IMR-90 (cell line): ENCODE measurements around the gene TMTC1. TPM values are rescaled to one million over a fixed set of nuclear protein-coding genes. Genes with fewer than 3 reads are reported as not detected.
A peak's percentile ranks its signal among the peaks of the same experiment; 100 is the strongest.

Source experiments
- ATAC-seq: fragments of 200-7000 bp; cut with Tn5 transposase; 2 replicates; pipeline ENCODE4 v1.9.1; 2020; ENCODE audit warnings: low read depth, mild to moderate bottlenecking, moderate library complexity
- BruUV-seq: library from RNA; stranded (reverse); fragments of 400-500 nt; replicated peaks from 2 replicates; lab custom pipeline; 2021; lab: Mats Ljungman, UMichigan
- CTCF ChIA-PET: fragments of 300-600 bp; formaldehyde crosslinking; extraction: SDS; loops from one replicate; lab custom pipeline; 2021; ENCODE audit warnings: antibody characterized with exemption; lab: Yijun Ruan, JAX
- POLR2A ChIA-PET: fragments of 300-600 bp; sonication (Branson Sonifier 250); formaldehyde crosslinking; loops from one replicate; lab custom pipeline; 2022; ENCODE audit warnings: antibody characterized with exemption; ENCODE audit not compliant: unreplicated experiment; lab: Charles Lee
- DNase-seq: peaks from one replicate; pipeline ENCODE4 v3.0.0; 2013
- H2AFZ ChIP-seq: replicated peaks from 2 replicates; pipeline ENCODE3; 2013; ENCODE audit warnings: low read length, mild to moderate bottlenecking; ENCODE audit not compliant: poor library complexity
- H2AK5ac ChIP-seq: 2 replicates; pipeline ENCODE4 v1.6.1; 2013; ENCODE audit warnings: low read depth, low read length, inconsistent platforms
- H2AK9ac ChIP-seq: replicated peaks from 2 replicates; pipeline ENCODE3; 2013; ENCODE audit warnings: mild to moderate bottlenecking, low read depth, low read length, moderate library complexity; ENCODE audit not compliant: poor library complexity
- H2BK120ac ChIP-seq: 2 replicates; pipeline ENCODE4 v1.6.1; 2013; ENCODE audit warnings: low read depth, low read length, inconsistent platforms
- H2BK15ac ChIP-seq: 3 replicates; pipeline ENCODE4 v1.6.1; 2013; ENCODE audit warnings: low read depth, low read length, inconsistent platforms
- H2BK20ac ChIP-seq: 2 replicates; pipeline ENCODE4 v1.6.1; 2013; ENCODE audit warnings: low read depth, mild to moderate bottlenecking, inconsistent platforms, low read length, moderate library complexity
- H2BK5ac ChIP-seq: 2 replicates; pipeline ENCODE4 v1.6.1; 2013; ENCODE audit warnings: mild to moderate bottlenecking, low read depth, low read length, inconsistent platforms; ENCODE audit not compliant: poor library complexity, severe bottlenecking
- H3K14ac ChIP-seq: replicated peaks from 2 replicates; pipeline ENCODE4 v1.6.1; 2013; ENCODE audit warnings: low read depth, low read length, inconsistent platforms
- H3K18ac ChIP-seq: 2 replicates; pipeline ENCODE4 v1.6.1; 2013; ENCODE audit warnings: low read depth, low read length, control low read depth
- H3K23ac ChIP-seq: 2 replicates; pipeline ENCODE4 v1.6.1; 2013; ENCODE audit warnings: low read depth, low read length, inconsistent platforms
- H3K27ac ChIP-seq: 2 replicates; pipeline ENCODE4 v1.5.1; 2013; ENCODE audit warnings: mild to moderate bottlenecking, control low read depth, low read length; ENCODE audit not compliant: insufficient read depth
- H3K27me3 ChIP-seq: 2 replicates; pipeline ENCODE4 v1.6.1; 2013; ENCODE audit warnings: low read length; ENCODE audit not compliant: control insufficient read depth, insufficient read depth
- H3K36me3 ChIP-seq: 2 replicates; pipeline ENCODE4 v1.6.1; 2013; ENCODE audit warnings: low read length, mixed read lengths; ENCODE audit not compliant: control insufficient read depth, insufficient read depth
- H3K4ac ChIP-seq: 2 replicates; pipeline ENCODE4 v1.6.1; 2013; ENCODE audit warnings: low read depth, low read length, inconsistent platforms
- H3K4me1 ChIP-seq: 2 replicates; pipeline ENCODE4 v1.6.1; 2013; ENCODE audit warnings: low read length, mixed read lengths; ENCODE audit not compliant: control insufficient read depth, insufficient read depth
- H3K4me2 ChIP-seq: 2 replicates; pipeline ENCODE4 v1.6.1; 2013; ENCODE audit warnings: low read depth, mild to moderate bottlenecking, control low read depth, low read length, moderate library complexity
- H3K4me3 ChIP-seq: 2 replicates; pipeline ENCODE4 v1.5.1; 2013; ENCODE audit warnings: low read depth, mild to moderate bottlenecking, control low read depth, low read length, moderate library complexity; ENCODE audit not compliant: insufficient read depth
- H3K56ac ChIP-seq: 2 replicates; pipeline ENCODE4 v1.6.1; 2013; ENCODE audit warnings: low read length, inconsistent platforms; ENCODE audit not compliant: insufficient read depth; ENCODE audit errors: extremely low read depth
- H3K79me1 ChIP-seq, 2 experiments: 2 replicates each; pipeline ENCODE4 v1.6.1; 2013; ENCODE audit warnings: low read length in 2 of 2, inconsistent platforms in 1 of 2, low read depth in 1 of 2
- H3K9ac ChIP-seq: 2 replicates; pipeline ENCODE4 v1.6.1; 2013; ENCODE audit warnings: low read depth, low read length, control low read depth
- H3K9me1 ChIP-seq: 2 replicates; pipeline ENCODE4 v1.6.1; 2013; ENCODE audit warnings: low read length, inconsistent platforms; ENCODE audit not compliant: insufficient read depth
- H3K9me3 ChIP-seq: 2 replicates; pipeline ENCODE4 v1.6.1; 2013; ENCODE audit warnings: low read length; ENCODE audit not compliant: control insufficient read depth, insufficient read depth
- H4K20me1 ChIP-seq: 2 replicates; pipeline ENCODE4 v1.6.1; 2013; ENCODE audit warnings: low read length, inconsistent platforms; ENCODE audit not compliant: insufficient read depth
- H4K5ac ChIP-seq: 2 replicates; pipeline ENCODE4 v1.6.1; 2013; ENCODE audit warnings: mild to moderate bottlenecking, low read depth, low read length, control low read depth
- H4K8ac ChIP-seq, 2 experiments: 2 replicates each; pipeline ENCODE4 v1.6.1; 2013; ENCODE audit warnings: low read depth in 2 of 2, low read length in 2 of 2, control low read depth in 1 of 2, inconsistent platforms in 1 of 2
- H4K91ac ChIP-seq: 2 replicates; pipeline ENCODE4 v1.6.1; 2013; ENCODE audit warnings: low read depth, low read length, inconsistent platforms; ENCODE audit not compliant: insufficient read depth
- BHLHE40 ChIP-seq: fragments of 150-350 bp; IDR thresholded peaks from 2 replicates; pipeline ENCODE4 v1.6.1; 2016; ENCODE audit warnings: mild to moderate bottlenecking, low read depth, low read length
- CEBPB ChIP-seq: IDR thresholded peaks from 2 replicates; pipeline ENCODE4 v1.6.1; 2012; ENCODE audit warnings: low read depth, low read length, improper control_type of control experiment
- CHD1 ChIP-seq: IDR thresholded peaks from 2 replicates; pipeline ENCODE4 v1.6.1; 2012; ENCODE audit warnings: low read depth, low read length, improper control_type of control experiment
- CTCF ChIP-seq: conservative IDR thresholded peaks from 2 replicates; pipeline ENCODE4 v1.5.1; 2012; ENCODE audit warnings: mild to moderate bottlenecking, low read depth, low read length, improper control_type of control experiment
- ELK1 ChIP-seq: fragments of 150-350 bp; IDR thresholded peaks from 2 replicates; pipeline ENCODE4 v1.6.1; 2016; ENCODE audit warnings: low read depth, mild to moderate bottlenecking, low read length, moderate library complexity, borderline replicate concordance
- FOS ChIP-seq: fragments of 150-350 bp; IDR thresholded peaks from 2 replicates; pipeline ENCODE4 v1.6.1; 2016; ENCODE audit warnings: low read depth, low read length
- MXI1 ChIP-seq: IDR thresholded peaks from 2 replicates; pipeline ENCODE4 v1.6.1; 2012; ENCODE audit warnings: low read depth, mild to moderate bottlenecking, low read length, moderate library complexity, borderline replicate concordance
- NFE2L2 ChIP-seq: fragments of 150-350 bp; IDR thresholded peaks from 2 replicates; pipeline ENCODE4 v1.6.1; 2016; ENCODE audit warnings: low read depth, mild to moderate bottlenecking, low read length
- POLR2A ChIP-seq: IDR thresholded peaks from 2 replicates; pipeline ENCODE4 v1.6.1; 2012; ENCODE audit warnings: mild to moderate bottlenecking, low read depth, low read length
- RAD21 ChIP-seq: IDR thresholded peaks from 2 replicates; pipeline ENCODE4 v1.6.1; 2012; ENCODE audit warnings: low read length, improper control_type of control experiment
- RCOR1 ChIP-seq: IDR thresholded peaks from 2 replicates; pipeline ENCODE4 v1.6.1; 2012; ENCODE audit warnings: mild to moderate bottlenecking, low read length, improper control_type of control experiment; ENCODE audit not compliant: insufficient replicate concordance
- RFX5 ChIP-seq: IDR thresholded peaks from 2 replicates; pipeline ENCODE4 v1.8.0; 2012; ENCODE audit warnings: low read depth, mild to moderate bottlenecking, low read length, moderate library complexity
- SMC3 ChIP-seq: fragments of 150-350 bp; IDR thresholded peaks from 2 replicates; pipeline ENCODE4 v1.6.1; 2016; ENCODE audit warnings: low read depth, mild to moderate bottlenecking, antibody characterized with exemption, low read length, moderate library complexity
- USF2 ChIP-seq: fragments of 150-350 bp; IDR thresholded peaks from 2 replicates; pipeline ENCODE4 v1.6.1; 2017; ENCODE audit warnings: mild to moderate bottlenecking, antibody characterized with exemption, low read length, low read depth
- WGBS, 2 experiments: methylation state at CpG; one replicate each; pipeline versions ENCODE4 v1.1.5 to v1.1.7; 2013; ENCODE audit warnings: missing lambda C conversion rate in 2 of 2; ENCODE audit not compliant: insufficient read length in 1 of 2; ENCODE audit errors: extremely low coverage in 2 of 2; 5-methylcytosine and 5-hydroxymethylcytosine counted together
- dilution Hi-C: fragments of 300-500 bp; cut with HindIII; formaldehyde crosslinking; loops from one replicate; pipeline ENCODE4 v1.14.3; 2018; ENCODE audit warnings: low sequenced_read_pairs; ENCODE audit not compliant: unreplicated experiment
- in situ Hi-C: fragments of 300-500 bp; cut with MboI; formaldehyde crosslinking; loops from 3 replicates; pipeline ENCODE4 v1.14.3; 2019; ENCODE audit warnings: low sequenced_read_pairs, inconsistent platforms, mixed read lengths
- intact Hi-C: fragments of 100-400 bp; cut with micrococcal nuclease; formaldehyde crosslinking; loops from 2 replicates; pipeline ENCODE4 v1.10.0; 2022
- polyA plus RNA-seq, 3 experiments: library from polyadenylated mRNA; depleted of rRNA; stranded (reverse); fragments of >200 nt; gene quantifications; 2 replicates each; pipeline ENCODE4 v1.2.3, GENCODE V29; 2012; ENCODE audit warnings: low replicate concordance in 1 of 3
- total RNA-seq: library from RNA; depleted of rRNA; stranded (reverse); fragments of >200 nt; gene quantifications from 2 replicates; pipeline ENCODE4 v1.2.3, GENCODE V29; 2012

Gene TMTC1
- total and polyA plus RNA-seq, 2 of the 4 experiments (the other 2 are of a cell fraction): 12.5 to 36.4 TPM

GRCh38 chr12:29545102-29545467, 238.7 kb downstream of the TMTC1 start:
- no peak overlapping the region for H2AFZ ChIP-seq
- dilution Hi-C loops (no loop called here), intact Hi-C loops (no loop called here), in situ Hi-C loops (loop anchor here (10.0 kb wide), 1 partner anchor 240 kb away; the partner anchor contains the start of gene TMTC1)
- H2BK20ac ChIP-seq: peak overlapping the region; percentile 80
- peak overlapping the region; percentile 29 for H2AK5ac ChIP-seq
- H3K18ac ChIP-seq: peak overlapping the region; percentile 44; the same call in 1 of the 2 replicates
- H3K4ac ChIP-seq: peak overlapping the region; percentile 99
- H3K4me1 ChIP-seq: peaks cover 16% of the 10 kb centered on the region
- H3K27ac ChIP-seq: no peak overlapping the region
- 0 out of 2 replicates have a peak overlapping the region, but pooled peaks have one; percentile 1 for H3K23ac ChIP-seq
- no peak for DNase-seq
- peaks cover 16% of the 10 kb centered on the region for H3K9me1 ChIP-seq
- H3K9me3 ChIP-seq: no peaks in the 10 kb centered on the region
- H3K9ac ChIP-seq: no peak overlapping the region
- peak overlapping the region; percentile 64 for H4K91ac ChIP-seq
- WGBS, 2 experiments: no CpG with 5 or more reads among the region's 4 CpGs
- no peak overlapping the region; the same call in 1 of the 2 replicates for H3K14ac ChIP-seq
- no peak overlapping the region for H3K4me3 ChIP-seq
- H4K20me1 ChIP-seq: no peaks in the 10 kb centered on the region
- H3K79me1 ChIP-seq: peaks cover 0 to 29% of the 10 kb centered on the region in 2 experiments; a peak in 2 of 4 replicates
- CTCF ChIA-PET: interaction anchor here (0.6 to 2.2 kb wide), 4 partner anchors 8 to 414 kb away, joined by 3 to 12 read pairs (median 4); no protein-coding TSS in a partner anchor
- no peak for ATAC-seq
- no peaks in the 10 kb centered on the region for H3K27me3 ChIP-seq
- H3K36me3 ChIP-seq: no peaks in the 10 kb centered on the region
- peak overlapping the region; percentile 47 to 48; a peak in 2 of 4 replicates for H4K8ac ChIP-seq
- peak overlapping the region; percentile 34; the same call in 1 of the 3 replicates for H2BK15ac ChIP-seq
- POLR2A ChIA-PET: interaction anchor here (0.6 to 0.7 kb wide), 2 partner anchors 170 to 743 kb away, joined by 3 to 4 read pairs; no protein-coding TSS in a partner anchor
- no peak overlapping the region for H2BK5ac ChIP-seq
- no peak overlapping the region for H3K56ac ChIP-seq
- H2BK120ac ChIP-seq: peak overlapping the region; percentile 93
- 0 out of 2 replicates have a peak overlapping the region, but pooled peaks have one; percentile 36 for H4K5ac ChIP-seq
- no peak overlapping the region for H2AK9ac ChIP-seq
- TF ChIP-seq CHD1 (no peak), POLR2A (no peak), RCOR1 (no peak), ELK1 (no peak), CEBPB (no peak), MXI1 (no peak), FOS (no peak), NFE2L2 (no peak), CTCF (no peak), RAD21 (no peak), USF2 (no peak), RFX5 (no peak), BHLHE40 (no peak), SMC3 (no peak)
- BruUV-seq: no TSS peak
- no peak overlapping the region for H3K4me2 ChIP-seq
